ENCODE results near the gene MAMDC4. TPM values are rescaled to one million over a fixed set of nuclear protein-coding genes. Genes with fewer than 3 reads are reported as not detected.

Gene MAMDC4
- total RNA-seq, 1 experiment from 2014 or later, result 6.7 TPM

GRCh38 chr9:136876476-136876875 is 24.3 kb downstream of the MAMDC4 start:
- Mint-ChIP-seq H3K27me3 (ENCODE audit: low read depth) (peaks cover 44% of the 10 kb centered on the region), H3K36me3 (peaks cover 11% of the 10 kb centered on the region), H3K9me3 (peaks cover 25% of the 10 kb centered on the region), H3K4me1 (no peaks in the 10 kb centered on the region), H3K4me3 (no peak overlapping the region), H3K27ac (no peak overlapping the region)
- ChIA-PET POLR2A (interaction anchor here (0.6 kb wide), 1 partner anchor 288 kb away, joined by 4 read pairs; no protein-coding TSS in a partner anchor), CTCF (no interaction called here)
- no peak for ATAC-seq
- TF ChIP-seq, protein P1, sequence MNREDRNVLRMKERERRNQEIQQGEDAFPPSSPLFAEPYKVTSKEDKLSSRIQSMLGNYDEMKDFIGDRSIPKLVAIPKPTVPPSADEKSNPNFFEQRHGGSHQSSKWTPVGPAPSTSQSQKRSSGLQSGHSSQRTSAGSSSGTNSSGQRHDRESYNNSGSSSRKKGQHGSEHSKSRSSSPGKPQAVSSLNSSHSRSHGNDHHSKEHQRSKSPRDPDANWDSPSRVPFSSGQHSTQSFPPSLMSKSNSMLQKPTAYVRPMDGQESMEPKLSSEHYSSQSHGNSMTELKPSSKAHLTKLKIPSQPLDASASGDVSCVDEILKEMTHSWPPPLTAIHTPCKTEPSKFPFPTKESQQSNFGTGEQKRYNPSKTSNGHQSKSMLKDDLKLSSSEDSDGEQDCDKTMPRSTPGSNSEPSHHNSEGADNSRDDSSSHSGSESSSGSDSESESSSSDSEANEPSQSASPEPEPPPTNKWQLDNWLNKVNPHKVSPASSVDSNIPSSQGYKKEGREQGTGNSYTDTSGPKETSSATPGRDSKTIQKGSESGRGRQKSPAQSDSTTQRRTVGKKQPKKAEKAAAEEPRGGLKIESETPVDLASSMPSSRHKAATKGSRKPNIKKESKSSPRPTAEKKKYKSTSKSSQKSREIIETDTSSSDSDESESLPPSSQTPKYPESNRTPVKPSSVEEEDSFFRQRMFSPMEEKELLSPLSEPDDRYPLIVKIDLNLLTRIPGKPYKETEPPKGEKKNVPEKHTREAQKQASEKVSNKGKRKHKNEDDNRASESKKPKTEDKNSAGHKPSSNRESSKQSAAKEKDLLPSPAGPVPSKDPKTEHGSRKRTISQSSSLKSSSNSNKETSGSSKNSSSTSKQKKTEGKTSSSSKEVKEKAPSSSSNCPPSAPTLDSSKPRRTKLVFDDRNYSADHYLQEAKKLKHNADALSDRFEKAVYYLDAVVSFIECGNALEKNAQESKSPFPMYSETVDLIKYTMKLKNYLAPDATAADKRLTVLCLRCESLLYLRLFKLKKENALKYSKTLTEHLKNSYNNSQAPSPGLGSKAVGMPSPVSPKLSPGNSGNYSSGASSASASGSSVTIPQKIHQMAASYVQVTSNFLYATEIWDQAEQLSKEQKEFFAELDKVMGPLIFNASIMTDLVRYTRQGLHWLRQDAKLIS (CRISPR knock-in tag; IDR thresholded peaks at IDR 0.05; ENCODE audit: borderline replicate concordance), result no peak
- no peak for DNase-seq (ENCODE audit: low spot score)

GRCh38 chr9:136880651-136881050 is 28.5 kb downstream of the MAMDC4 start:
- H3K27ac Mint-ChIP-seq, result no peak overlapping the region
- ChIA-PET CTCF (no interaction called here), POLR2A (interaction anchor here (0.7 kb wide), 1 partner anchor 104 kb away, joined by 3 read pairs; no protein-coding TSS in a partner anchor)
- no peak for DNase-seq (ENCODE audit: low spot score)
- peak; percentile 27; the same call in 1 of the 2 replicates for ATAC-seq
- H3K36me3 Mint-ChIP-seq, result no peaks in the 10 kb centered on the region
- peaks cover 2% of the 10 kb centered on the region; the same call in 1 of the 2 replicates for H3K4me1 Mint-ChIP-seq
- no peak overlapping the region for H3K4me3 Mint-ChIP-seq
- peaks cover 23% of the 10 kb centered on the region for H3K27me3 Mint-ChIP-seq (ENCODE audit: low read depth)
- H3K9me3 Mint-ChIP-seq, result peaks cover 8% of the 10 kb centered on the region
- TF ChIP-seq FOXP4 (CRISPR knock-in tag; IDR thresholded peaks at IDR 0.05) (no peak), GABPB1 (CRISPR knock-in tag; IDR thresholded peaks at IDR 0.05) (no peak), E2F4 (CRISPR knock-in tag; IDR thresholded peaks at IDR 0.05; ENCODE audit: borderline replicate concordance, low read depth) (no peak), ZNF423 (CRISPR knock-in tag; IDR thresholded peaks at IDR 0.05) (no peak), ZNF425 (CRISPR knock-in tag; conservative IDR thresholded peaks at IDR 0.05) (no peak), MXD4 (CRISPR knock-in tag; IDR thresholded peaks at IDR 0.05; ENCODE audit: borderline replicate concordance) (no peak), ESRRA (CRISPR knock-in tag; IDR thresholded peaks at IDR 0.05; ENCODE audit: borderline replicate concordance) (no peak), ZNF671 (CRISPR knock-in tag; IDR thresholded peaks at IDR 0.05) (no peak), TP53 (CRISPR knock-in tag; IDR thresholded peaks at IDR 0.05) (no peak), FOXJ3 (CRISPR knock-in tag; IDR thresholded peaks at IDR 0.05; ENCODE audit: borderline replicate concordance) (no peak), ZNF396 (CRISPR knock-in tag; IDR thresholded peaks at IDR 0.05; ENCODE audit: borderline replicate concordance) (no peak), EMX1 (CRISPR knock-in tag; IDR thresholded peaks at IDR 0.05) (no peak), SMAD4 (CRISPR knock-in tag; IDR thresholded peaks at IDR 0.05) (no peak), TCF7 (CRISPR knock-in tag; IDR thresholded peaks at IDR 0.05; ENCODE audit: low read depth) (no peak), SOX15 (CRISPR knock-in tag; IDR thresholded peaks at IDR 0.05) (no peak)
- TF ChIP-seq, protein P2, sequence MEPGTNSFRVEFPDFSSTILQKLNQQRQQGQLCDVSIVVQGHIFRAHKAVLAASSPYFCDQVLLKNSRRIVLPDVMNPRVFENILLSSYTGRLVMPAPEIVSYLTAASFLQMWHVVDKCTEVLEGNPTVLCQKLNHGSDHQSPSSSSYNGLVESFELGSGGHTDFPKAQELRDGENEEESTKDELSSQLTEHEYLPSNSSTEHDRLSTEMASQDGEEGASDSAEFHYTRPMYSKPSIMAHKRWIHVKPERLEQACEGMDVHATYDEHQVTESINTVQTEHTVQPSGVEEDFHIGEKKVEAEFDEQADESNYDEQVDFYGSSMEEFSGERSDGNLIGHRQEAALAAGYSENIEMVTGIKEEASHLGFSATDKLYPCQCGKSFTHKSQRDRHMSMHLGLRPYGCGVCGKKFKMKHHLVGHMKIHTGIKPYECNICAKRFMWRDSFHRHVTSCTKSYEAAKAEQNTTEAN (CRISPR knock-in tag; IDR thresholded peaks at IDR 0.05), result no peak
- TF ChIP-seq, protein P3, sequence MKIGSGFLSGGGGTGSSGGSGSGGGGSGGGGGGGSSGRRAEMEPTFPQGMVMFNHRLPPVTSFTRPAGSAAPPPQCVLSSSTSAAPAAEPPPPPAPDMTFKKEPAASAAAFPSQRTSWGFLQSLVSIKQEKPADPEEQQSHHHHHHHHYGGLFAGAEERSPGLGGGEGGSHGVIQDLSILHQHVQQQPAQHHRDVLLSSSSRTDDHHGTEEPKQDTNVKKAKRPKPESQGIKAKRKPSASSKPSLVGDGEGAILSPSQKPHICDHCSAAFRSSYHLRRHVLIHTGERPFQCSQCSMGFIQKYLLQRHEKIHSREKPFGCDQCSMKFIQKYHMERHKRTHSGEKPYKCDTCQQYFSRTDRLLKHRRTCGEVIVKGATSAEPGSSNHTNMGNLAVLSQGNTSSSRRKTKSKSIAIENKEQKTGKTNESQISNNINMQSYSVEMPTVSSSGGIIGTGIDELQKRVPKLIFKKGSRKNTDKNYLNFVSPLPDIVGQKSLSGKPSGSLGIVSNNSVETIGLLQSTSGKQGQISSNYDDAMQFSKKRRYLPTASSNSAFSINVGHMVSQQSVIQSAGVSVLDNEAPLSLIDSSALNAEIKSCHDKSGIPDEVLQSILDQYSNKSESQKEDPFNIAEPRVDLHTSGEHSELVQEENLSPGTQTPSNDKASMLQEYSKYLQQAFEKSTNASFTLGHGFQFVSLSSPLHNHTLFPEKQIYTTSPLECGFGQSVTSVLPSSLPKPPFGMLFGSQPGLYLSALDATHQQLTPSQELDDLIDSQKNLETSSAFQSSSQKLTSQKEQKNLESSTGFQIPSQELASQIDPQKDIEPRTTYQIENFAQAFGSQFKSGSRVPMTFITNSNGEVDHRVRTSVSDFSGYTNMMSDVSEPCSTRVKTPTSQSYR (CRISPR knock-in tag; IDR thresholded peaks at IDR 0.05), result no peak
